IMR-90 (cell line): ENCODE measurements around the gene PNMA6E.

ENCODE experiments used
- BHLHE40 ChIP-seq: fragments of 150-350 bp; IDR thresholded peaks from 2 replicates; pipeline ENCODE4 v1.6.1; 2016; ENCODE audit warnings: mild to moderate bottlenecking, low read depth, low read length
- CEBPB ChIP-seq: IDR thresholded peaks from 2 replicates; pipeline ENCODE4 v1.6.1; 2012; ENCODE audit warnings: low read depth, low read length, improper control_type of control experiment
- CTCF ChIP-seq: conservative IDR thresholded peaks from 2 replicates; pipeline ENCODE4 v1.5.1; 2012; ENCODE audit warnings: mild to moderate bottlenecking, low read depth, low read length, improper control_type of control experiment
- ELK1 ChIP-seq: fragments of 150-350 bp; IDR thresholded peaks from 2 replicates; pipeline ENCODE4 v1.6.1; 2016; ENCODE audit warnings: low read depth, mild to moderate bottlenecking, low read length, moderate library complexity, borderline replicate concordance
- FOS ChIP-seq: fragments of 150-350 bp; IDR thresholded peaks from 2 replicates; pipeline ENCODE4 v1.6.1; 2016; ENCODE audit warnings: low read depth, low read length
- MAFK ChIP-seq: IDR thresholded peaks from 2 replicates; pipeline ENCODE4 v1.6.1; 2012; ENCODE audit warnings: low read depth, low read length, improper control_type of control experiment
- MXI1 ChIP-seq: IDR thresholded peaks from 2 replicates; pipeline ENCODE4 v1.6.1; 2012; ENCODE audit warnings: low read depth, mild to moderate bottlenecking, low read length, moderate library complexity, borderline replicate concordance
- NFE2L2 ChIP-seq: fragments of 150-350 bp; IDR thresholded peaks from 2 replicates; pipeline ENCODE4 v1.6.1; 2016; ENCODE audit warnings: low read depth, mild to moderate bottlenecking, low read length
- POLR2A ChIP-seq: IDR thresholded peaks from 2 replicates; pipeline ENCODE4 v1.6.1; 2012; ENCODE audit warnings: mild to moderate bottlenecking, low read depth, low read length
- RAD21 ChIP-seq: IDR thresholded peaks from 2 replicates; pipeline ENCODE4 v1.6.1; 2012; ENCODE audit warnings: low read length, improper control_type of control experiment
- RCOR1 ChIP-seq: IDR thresholded peaks from 2 replicates; pipeline ENCODE4 v1.6.1; 2012; ENCODE audit warnings: mild to moderate bottlenecking, low read length, improper control_type of control experiment; ENCODE audit not compliant: insufficient replicate concordance
- RFX5 ChIP-seq: IDR thresholded peaks from 2 replicates; pipeline ENCODE4 v1.8.0; 2012; ENCODE audit warnings: low read depth, mild to moderate bottlenecking, low read length, moderate library complexity
- SMC3 ChIP-seq: fragments of 150-350 bp; IDR thresholded peaks from 2 replicates; pipeline ENCODE4 v1.6.1; 2016; ENCODE audit warnings: low read depth, mild to moderate bottlenecking, antibody characterized with exemption, low read length, moderate library complexity
- USF2 ChIP-seq: fragments of 150-350 bp; IDR thresholded peaks from 2 replicates; pipeline ENCODE4 v1.6.1; 2017; ENCODE audit warnings: mild to moderate bottlenecking, antibody characterized with exemption, low read length, low read depth

- TF ChIP-seq CTCF (no peak), POLR2A (no peak), FOS (no peak), USF2 (no peak), RCOR1 (no peak), ELK1 (no peak), NFE2L2 (no peak), SMC3 (no peak), CEBPB (no peak), MXI1 (no peak), RAD21 (no peak), BHLHE40 (no peak), RFX5 (no peak), MAFK (no peak)
These were observed 13.8 kb upstream of the PNMA6E start for GRCh38 chrX:153414856-153415510.
